K562 (cell line): Measurements from ENCODE around the gene NOSIP. TPM values are rescaled to one million over a fixed set of nuclear protein-coding genes. Genes with fewer than 3 reads are reported as not detected.
A peak's percentile ranks its signal among the peaks of the same experiment; 100 is the strongest.

Source experiments
- BRF1 ChIP-seq: IDR thresholded peaks from 3 replicates; pipeline ENCODE4 v1.6.1; 2011; ENCODE audit warnings: borderline replicate concordance, mild to moderate bottlenecking; ENCODE audit not compliant: insufficient read length; ENCODE audit errors: extremely low read depth
- CBFA2T3 ChIP-seq: fragments of 450-650 bp; IDR thresholded peaks from 2 replicates; pipeline ENCODE4 v1.6.1; 2017
- EGR1 ChIP-seq: fragments of 450-650 bp; conservative IDR thresholded peaks from 2 replicates; pipeline ENCODE4 v1.6.1; 2017; ENCODE audit warnings: mild to moderate bottlenecking
- ELF1 ChIP-seq: fragments of 200-800 bp; sonication (Bioruptor generic); IDR thresholded peaks from 2 replicates; pipeline ENCODE4 v1.6.1; 2016; ENCODE audit warnings: missing genetic modification characterization, missing compliant biosample characterization
- EP400 ChIP-seq: fragments of 450-650 bp; IDR thresholded peaks from 2 replicates; pipeline ENCODE4 v1.6.1; 2017; ENCODE audit warnings: antibody characterized with exemption, mild to moderate bottlenecking, moderate library complexity
- ETV6 ChIP-seq, 3 experiments: fragments of 150-350 bp in 1 of 3; sonication (generic) in 1 of 3; formaldehyde crosslinking in 1 of 3; IDR thresholded peaks; 2 replicates each; pipeline versions ENCODE4 v1.6.1 to v1.8.0; 2014 to 2022; ENCODE audit warnings: borderline replicate concordance in 2 of 3, low read depth in 2 of 3, antibody characterized with exemption in 1 of 3, low read length in 1 of 3, mild to moderate bottlenecking in 1 of 3, missing genetic modification reagents in 1 of 3
- FOSL1 ChIP-seq: fragments of 200-800 bp; sonication (Bioruptor generic); conservative IDR thresholded peaks from 2 replicates; pipeline ENCODE4 v1.6.1; 2016; ENCODE audit warnings: missing genetic modification characterization, missing compliant biosample characterization
- GABPA ChIP-seq: fragments of 200-800 bp; sonication (Bioruptor generic); conservative IDR thresholded peaks from 2 replicates; pipeline ENCODE4 v1.6.1; 2016; ENCODE audit warnings: low read depth, missing genetic modification characterization, missing compliant biosample characterization
- GATAD2B ChIP-seq: fragments of 450-650 bp; IDR thresholded peaks from 2 replicates; pipeline ENCODE4 v1.6.1; 2017; ENCODE audit warnings: mild to moderate bottlenecking, borderline replicate concordance
- ILF3 ChIP-seq: fragments of 450-650 bp; IDR thresholded peaks from 2 replicates; pipeline ENCODE4 v1.6.1; 2018; ENCODE audit warnings: antibody characterized with exemption, mild to moderate bottlenecking, moderate library complexity, borderline replicate concordance
- IRF2 ChIP-seq: sonication (generic); formaldehyde crosslinking; IDR thresholded peaks from 2 replicates; pipeline ENCODE4 v1.8.1; 2022; ENCODE audit warnings: mild to moderate bottlenecking, missing genetic modification reagents
- JUN ChIP-seq, 2 experiments: sonication (generic) in 1 of 2; formaldehyde crosslinking in 1 of 2; IDR thresholded peaks; 2 replicates each; pipeline versions ENCODE4 v1.6.1 to v1.8.0; 2012 to 2022; ENCODE audit warnings: borderline replicate concordance in 2 of 2, mild to moderate bottlenecking in 2 of 2, improper control_type of control experiment in 1 of 2, low read depth in 1 of 2, low read length in 1 of 2, missing genetic modification reagents in 1 of 2
- KLF6 ChIP-seq: fragments of 250-450 bp; sonication (Bioruptor Pico); IDR thresholded peaks from 2 replicates; pipeline ENCODE4 v1.4.0; 2020; ENCODE audit warnings: mild to moderate bottlenecking, moderate library complexity, borderline replicate concordance
- NFYB ChIP-seq: IDR thresholded peaks from 2 replicates; pipeline ENCODE4 v1.6.1; 2011; ENCODE audit warnings: mild to moderate bottlenecking, moderate library complexity; ENCODE audit not compliant: insufficient read length; ENCODE audit errors: extremely low read depth
- PHTF2 ChIP-seq: fragments of 250-450 bp; sonication (Bioruptor Pico); IDR thresholded peaks from 2 replicates; pipeline ENCODE4 v1.5.0; 2021; ENCODE audit warnings: mild to moderate bottlenecking
- POLR3G ChIP-seq: IDR thresholded peaks from 2 replicates; pipeline ENCODE4 v1.6.1; 2011; ENCODE audit not compliant: insufficient read length, insufficient replicate concordance; ENCODE audit errors: extremely low read depth
- PTBP1 ChIP-seq: fragments of 200-400 bp; formaldehyde crosslinking; IDR thresholded peaks from 2 replicates; pipeline ENCODE4 v1.6.1; 2017; ENCODE audit warnings: low read depth, low read length
- RBFOX2 ChIP-seq: fragments of 200-400 bp; formaldehyde crosslinking; IDR thresholded peaks from 2 replicates; pipeline ENCODE4 v1.6.1; 2017; ENCODE audit warnings: low read depth, mild to moderate bottlenecking, low read length, moderate library complexity
- RFX1 ChIP-seq: fragments of 450-650 bp; IDR thresholded peaks from 2 replicates; pipeline ENCODE4 v1.6.1; 2016; ENCODE audit warnings: mild to moderate bottlenecking, moderate library complexity
- SAP30 ChIP-seq: fragments of 200-600 bp; sonication (generic); IDR thresholded peaks from 2 replicates; pipeline ENCODE4 v1.6.1; 2012; ENCODE audit warnings: borderline replicate concordance, low read depth, mild to moderate bottlenecking, moderate library complexity, low read length, control low read depth, inconsistent platforms; ENCODE audit not compliant: insufficient read depth, poor library complexity, severe bottlenecking
- SIX5 ChIP-seq, 2 experiments: IDR thresholded peaks; 2 replicates each; pipeline ENCODE4 v1.6.1; 2011; ENCODE audit warnings: low read length in 2 of 2, borderline replicate concordance in 1 of 2, low read depth in 1 of 2, mild to moderate bottlenecking in 1 of 2, moderate library complexity in 1 of 2; ENCODE audit not compliant: insufficient read depth in 1 of 2
- SMARCE1 ChIP-seq: fragments of 450-650 bp; IDR thresholded peaks from 2 replicates; pipeline ENCODE4 v1.7.1; 2016; ENCODE audit warnings: mild to moderate bottlenecking
- SPI1 ChIP-seq: IDR thresholded peaks from 2 replicates; pipeline ENCODE4 v1.6.1; 2011; ENCODE audit warnings: low read depth, low read length, control low read depth, borderline replicate concordance
- SRF ChIP-seq, 2 experiments: fragments of 250-450, 450-650 bp in 1 of 2; sonication (Bioruptor Pico) in 1 of 2; sonication (generic) in 1 of 2; formaldehyde crosslinking; IDR thresholded peaks; 2 replicates each; pipeline versions ENCODE4 v1.5.0 to v1.5.1; 2020 to 2022; ENCODE audit warnings: mild to moderate bottlenecking in 1 of 2, missing genetic modification reagents in 1 of 2
- SRSF1 ChIP-seq: fragments of 200-400 bp; formaldehyde crosslinking; IDR thresholded peaks from 2 replicates; pipeline ENCODE4 v1.6.1; 2017; ENCODE audit warnings: mild to moderate bottlenecking, low read depth, low read length, moderate library complexity
- TCFL5 ChIP-seq: fragments of 250-450 bp; sonication (Bioruptor Pico); conservative IDR thresholded peaks from 2 replicates; pipeline ENCODE4 v1.6.1; 2021; ENCODE audit warnings: mild to moderate bottlenecking, moderate library complexity, matching md5 sums
- U2AF1 ChIP-seq: fragments of 200-400 bp; formaldehyde crosslinking; optimal IDR thresholded peaks from 2 replicates; pipeline ENCODE3; 2017; ENCODE audit warnings: mild to moderate bottlenecking, low read depth, low read length, moderate library complexity
- ZNF165 ChIP-seq: fragments of 250-450 bp; sonication (Bioruptor Pico); IDR thresholded peaks from 2 replicates; pipeline ENCODE4 v1.4.0; 2020; ENCODE audit warnings: borderline replicate concordance
- ZNF263 ChIP-seq: sonication (generic); formaldehyde crosslinking; IDR thresholded peaks from 2 replicates; pipeline ENCODE4 v1.8.0; 2022; ENCODE audit warnings: mild to moderate bottlenecking, missing genetic modification reagents, borderline replicate concordance
- polyA plus RNA-seq, 8 experiments: library from polyadenylated mRNA; depleted of rRNA in 4 of 8; stranded (reverse) in 5 of 8; unstranded in 3 of 8; fragments of >200 nt; fragmentation: Nextera tagmentation in 2 of 8; fragmentation: Illumina TruSeq in 1 of 8; extraction: Ambion mirVana in 2 of 8; extraction: Trizol in 1 of 8; gene quantifications; 2 replicates each; pipeline versions ENCODE4 v1.2.1 to v1.2.3, GENCODE V29; 2011 to 2014; ENCODE audit warnings: inconsistent platforms in 1 of 8, missing spikeins in 1 of 8
- total RNA-seq, 7 experiments: library from RNA; depleted of rRNA in 6 of 7; stranded (reverse); fragments of >200 nt in 6 of 7; fragmentation: Illumina TruSeq in 2 of 7; extraction: Trizol in 2 of 7; gene quantifications; 2 replicates each; pipeline versions ENCODE4 v1.2.1 to v1.2.3, GENCODE V29; 2011 to 2021; ENCODE audit warnings: low replicate concordance in 1 of 7

Gene NOSIP
- total and polyA plus RNA-seq, 9 of the 15 experiments (the other 6 are each of a cell fraction or from before 2014, with no cell fraction given): 14.4 to 153 (median 79.9) TPM

DNA sequence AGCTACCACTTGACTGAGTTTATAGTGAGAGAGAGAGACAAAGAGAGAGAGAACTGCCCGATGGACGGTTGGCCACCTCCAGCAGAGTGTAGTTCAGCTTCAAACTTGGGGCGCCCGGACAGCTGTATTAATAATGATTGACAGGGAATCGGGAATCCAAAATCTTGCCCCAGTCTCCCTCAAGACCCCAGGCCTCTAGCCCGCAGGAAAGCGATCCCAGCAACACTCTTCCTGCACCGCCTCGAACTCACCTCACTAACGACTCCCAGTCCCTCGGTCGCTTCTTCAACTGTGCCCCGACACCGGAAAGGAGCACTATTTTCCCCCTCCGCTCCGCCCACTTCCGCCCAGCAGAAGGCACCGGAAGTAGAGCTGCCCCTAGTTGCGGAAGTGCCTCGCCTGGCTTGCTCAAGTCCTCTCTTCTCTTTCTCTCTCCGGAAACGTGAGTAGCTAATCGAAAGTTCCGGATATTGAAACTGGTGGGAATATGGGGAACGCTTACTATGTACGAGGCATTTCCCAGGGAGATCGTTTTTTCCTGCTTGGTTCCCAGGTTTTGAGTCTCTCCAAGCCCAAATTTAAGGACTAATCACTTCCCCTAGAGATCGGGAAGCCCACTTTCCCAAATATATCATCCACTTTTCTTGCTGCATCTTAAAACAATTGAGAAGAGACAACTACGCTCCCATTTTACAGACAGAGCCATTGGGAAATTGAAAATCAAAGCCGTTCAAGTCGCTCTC lies at the start of gene NOSIP (continued):
- peak; percentile 97 for TF ChIP-seq ELF1 (tag)
- peak; percentile 77; the same call in 1 of the 2 replicates for TF ChIP-seq GATAD2B
- 0 out of 2 replicates have a peak, but pooled peaks have one; percentile 32 for TF ChIP-seq FOSL1 (tag)
- TF ChIP-seq ZNF165 (CRISPR knock-in tag): no peak
- TF ChIP-seq CBFA2T3: no peak
- TF ChIP-seq KLF6 (CRISPR knock-in tag): no peak
- TF ChIP-seq PTBP1: peak; percentile 50; the same call in 1 of the 2 replicates
- peak; percentile 100 for TF ChIP-seq GABPA (tag)
- peak; percentile 93 for TF ChIP-seq RBFOX2
- no peak for TF ChIP-seq ILF3
- no peak for TF ChIP-seq SMARCE1
- no peak for TF ChIP-seq NFYB
- no peak for TF ChIP-seq BRF1
- no peak for TF ChIP-seq SRSF1
- peak; percentile 96 to 97 for TF ChIP-seq SIX5 (IDR thresholded peaks at IDR 0.05; ENCODE audit: borderline replicate concordance in 1 of 2, insufficient read depth in 1 of 2, low read depth in 1 of 2, low read length in 2 of 2)
- TF ChIP-seq SAP30: peak; percentile 54
- TF ChIP-seq RFX1: no peak
- no peak for TF ChIP-seq IRF2 (CRISPR knock-in tag)
- peak; percentile 36; the same call in 1 of the 2 replicates for TF ChIP-seq JUN (IDR thresholded peaks at IDR 0.05; ENCODE audit: borderline replicate concordance, low read depth, low read length)
- no peak for TF ChIP-seq JUN (CRISPR knock-in tag; IDR thresholded peaks at IDR 0.05; ENCODE audit: borderline replicate concordance)
- TF ChIP-seq EGR1: peak; percentile 89
- TF ChIP-seq SRF (CRISPR knock-in tag; IDR thresholded peaks at IDR 0.05): no peak; a peak in 1 of 4 replicates
- TF ChIP-seq EP400: peak; percentile 73
- no peak for TF ChIP-seq U2AF1
- TF ChIP-seq SPI1: peak; percentile 86
- no peak; the same call in 1 of the 2 replicates for TF ChIP-seq PHTF2
- TF ChIP-seq ZNF263 (CRISPR knock-in tag): peak; percentile 69
- no peak for TF ChIP-seq TCFL5 (CRISPR knock-in tag)
- TF ChIP-seq POLR3G: no peak
- TF ChIP-seq ETV6 (IDR thresholded peaks at IDR 0.05; ENCODE audit: borderline replicate concordance in 1 of 2, low read depth in 2 of 2, low read length in 1 of 2): peak; percentile 7 to 15; a peak in 1 of 4 replicates
- TF ChIP-seq ETV6 (CRISPR knock-in tag; IDR thresholded peaks at IDR 0.05; ENCODE audit: borderline replicate concordance): no peak
